Measurements from ENCODE around the gene WWC2. TPM values are rescaled to one million over a fixed set of nuclear protein-coding genes. Genes with fewer than 3 reads are reported as not detected.

Gene WWC2
- total RNA-seq, 1 experiment from 2014 or later: 39.1 TPM

DNA sequence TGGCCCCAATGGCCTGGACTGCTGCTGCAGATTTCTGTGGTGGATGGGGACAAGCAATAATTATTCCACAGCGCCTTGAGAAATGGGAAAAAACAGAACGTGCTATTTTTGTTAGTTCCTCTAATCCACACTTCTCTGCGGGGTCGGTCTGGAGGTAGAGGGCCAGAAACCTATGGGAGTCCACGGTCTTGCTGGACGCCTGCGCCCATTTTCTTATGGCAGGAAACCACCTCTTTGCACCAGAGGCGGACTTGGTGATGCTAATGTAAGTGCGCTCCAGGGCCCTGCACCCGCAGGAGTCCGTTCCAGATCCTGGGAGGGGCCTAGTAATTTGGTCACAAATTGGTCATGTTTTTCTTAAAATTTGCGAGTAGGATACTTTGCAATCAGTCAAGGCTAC lies 249.1 kb downstream of the WWC2 start:
- ATAC-seq (no peak), DNase-seq (ENCODE audit: low read depth, low spot score) (no peak)
- H4K20me1 ChIP-seq (ENCODE audit: insufficient read depth): no peaks in the 10 kb centered on the region
- no peaks in the 10 kb centered on the region for H3K79me2 ChIP-seq (ENCODE audit: insufficient read depth, low read length)
- ChIA-PET RAD21 (ENCODE audit: low non-redundant PET in 1 of 2, low total read pairs in 2 of 2, uncharacterized antibody in 2 of 2, unreplicated experiment in 2 of 2) (no interaction called here), CTCF (no interaction called here), POLR2A (no interaction called here)
- H3K27me3 ChIP-seq (ENCODE audit: insufficient read depth, low read length): no peaks in the 10 kb centered on the region
- H3K4me2 ChIP-seq (ENCODE audit: low read length): no peak overlapping the region
- no peak overlapping the region for H3K9ac ChIP-seq (ENCODE audit: low read length)
- H3K4me3 ChIP-seq (replicated peaks in 1 of 2; ENCODE audit: low read depth in 1 of 2, low read length in 2 of 2): no peak overlapping the region
- TF ChIP-seq CEBPB (IDR thresholded peaks at IDR 0.05; ENCODE audit: low read depth) (no peak), TCF7L2 (IDR thresholded peaks at IDR 0.05; ENCODE audit: borderline replicate concordance, extremely low read depth, insufficient read depth, insufficient read length) (no peak), JUND (IDR thresholded peaks at IDR 0.05) (no peak), POLR2A (IDR thresholded peaks at IDR 0.05; ENCODE audit: borderline replicate concordance, extremely low read depth, insufficient read depth, insufficient read length) (no peak), ZNF274 (IDR thresholded peaks at IDR 0.05; ENCODE audit: low read depth, low read length) (no peak), SRF (IDR thresholded peaks at IDR 0.05; ENCODE audit: low read depth) (no peak), SIN3A (IDR thresholded peaks at IDR 0.05; ENCODE audit: low read depth) (no peak), YY1 (IDR thresholded peaks at IDR 0.05; ENCODE audit: extremely low read depth, insufficient replicate concordance, low read depth, low read length) (no peak), CBX3 (IDR thresholded peaks at IDR 0.05; ENCODE audit: low read depth) (no peak), ELF1 (IDR thresholded peaks at IDR 0.05; ENCODE audit: borderline replicate concordance, low read depth) (no peak), FOSL1 (IDR thresholded peaks at IDR 0.05; ENCODE audit: low read depth) (no peak), ZFX (IDR thresholded peaks at IDR 0.05) (no peak), RAD21 (IDR thresholded peaks at IDR 0.05; ENCODE audit: low read depth) (no peak), EZH2 (IDR thresholded peaks at IDR 0.05) (no peak), EZH2phosphoT487 (IDR thresholded peaks at IDR 0.05; ENCODE audit: borderline replicate concordance) (no peak)
- TF ChIP-seq, protein P1, sequence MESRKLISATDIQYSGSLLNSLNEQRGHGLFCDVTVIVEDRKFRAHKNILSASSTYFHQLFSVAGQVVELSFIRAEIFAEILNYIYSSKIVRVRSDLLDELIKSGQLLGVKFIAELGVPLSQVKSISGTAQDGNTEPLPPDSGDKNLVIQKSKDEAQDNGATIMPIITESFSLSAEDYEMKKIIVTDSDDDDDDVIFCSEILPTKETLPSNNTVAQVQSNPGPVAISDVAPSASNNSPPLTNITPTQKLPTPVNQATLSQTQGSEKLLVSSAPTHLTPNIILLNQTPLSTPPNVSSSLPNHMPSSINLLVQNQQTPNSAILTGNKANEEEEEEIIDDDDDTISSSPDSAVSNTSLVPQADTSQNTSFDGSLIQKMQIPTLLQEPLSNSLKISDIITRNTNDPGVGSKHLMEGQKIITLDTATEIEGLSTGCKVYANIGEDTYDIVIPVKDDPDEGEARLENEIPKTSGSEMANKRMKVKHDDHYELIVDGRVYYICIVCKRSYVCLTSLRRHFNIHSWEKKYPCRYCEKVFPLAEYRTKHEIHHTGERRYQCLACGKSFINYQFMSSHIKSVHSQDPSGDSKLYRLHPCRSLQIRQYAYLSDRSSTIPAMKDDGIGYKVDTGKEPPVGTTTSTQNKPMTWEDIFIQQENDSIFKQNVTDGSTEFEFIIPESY (IDR thresholded peaks at IDR 0.05; ENCODE audit: extremely low read depth, insufficient replicate concordance, low read length): no peak
- TF ChIP-seq, protein P2, sequence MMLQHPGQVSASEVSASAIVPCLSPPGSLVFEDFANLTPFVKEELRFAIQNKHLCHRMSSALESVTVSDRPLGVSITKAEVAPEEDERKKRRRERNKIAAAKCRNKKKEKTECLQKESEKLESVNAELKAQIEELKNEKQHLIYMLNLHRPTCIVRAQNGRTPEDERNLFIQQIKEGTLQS (IDR thresholded peaks at IDR 0.05): no peak
- TF ChIP-seq, protein P3, sequence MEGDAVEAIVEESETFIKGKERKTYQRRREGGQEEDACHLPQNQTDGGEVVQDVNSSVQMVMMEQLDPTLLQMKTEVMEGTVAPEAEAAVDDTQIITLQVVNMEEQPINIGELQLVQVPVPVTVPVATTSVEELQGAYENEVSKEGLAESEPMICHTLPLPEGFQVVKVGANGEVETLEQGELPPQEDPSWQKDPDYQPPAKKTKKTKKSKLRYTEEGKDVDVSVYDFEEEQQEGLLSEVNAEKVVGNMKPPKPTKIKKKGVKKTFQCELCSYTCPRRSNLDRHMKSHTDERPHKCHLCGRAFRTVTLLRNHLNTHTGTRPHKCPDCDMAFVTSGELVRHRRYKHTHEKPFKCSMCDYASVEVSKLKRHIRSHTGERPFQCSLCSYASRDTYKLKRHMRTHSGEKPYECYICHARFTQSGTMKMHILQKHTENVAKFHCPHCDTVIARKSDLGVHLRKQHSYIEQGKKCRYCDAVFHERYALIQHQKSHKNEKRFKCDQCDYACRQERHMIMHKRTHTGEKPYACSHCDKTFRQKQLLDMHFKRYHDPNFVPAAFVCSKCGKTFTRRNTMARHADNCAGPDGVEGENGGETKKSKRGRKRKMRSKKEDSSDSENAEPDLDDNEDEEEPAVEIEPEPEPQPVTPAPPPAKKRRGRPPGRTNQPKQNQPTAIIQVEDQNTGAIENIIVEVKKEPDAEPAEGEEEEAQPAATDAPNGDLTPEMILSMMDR (IDR thresholded peaks at IDR 0.05 in 2 of 3, conservative IDR thresholded peaks at IDR 0.05 in 1 of 3; ENCODE audit: borderline replicate concordance in 1 of 3, insufficient read depth in 1 of 3, low read depth in 2 of 3, low read length in 2 of 3): no peak
- TF ChIP-seq, protein P4, sequence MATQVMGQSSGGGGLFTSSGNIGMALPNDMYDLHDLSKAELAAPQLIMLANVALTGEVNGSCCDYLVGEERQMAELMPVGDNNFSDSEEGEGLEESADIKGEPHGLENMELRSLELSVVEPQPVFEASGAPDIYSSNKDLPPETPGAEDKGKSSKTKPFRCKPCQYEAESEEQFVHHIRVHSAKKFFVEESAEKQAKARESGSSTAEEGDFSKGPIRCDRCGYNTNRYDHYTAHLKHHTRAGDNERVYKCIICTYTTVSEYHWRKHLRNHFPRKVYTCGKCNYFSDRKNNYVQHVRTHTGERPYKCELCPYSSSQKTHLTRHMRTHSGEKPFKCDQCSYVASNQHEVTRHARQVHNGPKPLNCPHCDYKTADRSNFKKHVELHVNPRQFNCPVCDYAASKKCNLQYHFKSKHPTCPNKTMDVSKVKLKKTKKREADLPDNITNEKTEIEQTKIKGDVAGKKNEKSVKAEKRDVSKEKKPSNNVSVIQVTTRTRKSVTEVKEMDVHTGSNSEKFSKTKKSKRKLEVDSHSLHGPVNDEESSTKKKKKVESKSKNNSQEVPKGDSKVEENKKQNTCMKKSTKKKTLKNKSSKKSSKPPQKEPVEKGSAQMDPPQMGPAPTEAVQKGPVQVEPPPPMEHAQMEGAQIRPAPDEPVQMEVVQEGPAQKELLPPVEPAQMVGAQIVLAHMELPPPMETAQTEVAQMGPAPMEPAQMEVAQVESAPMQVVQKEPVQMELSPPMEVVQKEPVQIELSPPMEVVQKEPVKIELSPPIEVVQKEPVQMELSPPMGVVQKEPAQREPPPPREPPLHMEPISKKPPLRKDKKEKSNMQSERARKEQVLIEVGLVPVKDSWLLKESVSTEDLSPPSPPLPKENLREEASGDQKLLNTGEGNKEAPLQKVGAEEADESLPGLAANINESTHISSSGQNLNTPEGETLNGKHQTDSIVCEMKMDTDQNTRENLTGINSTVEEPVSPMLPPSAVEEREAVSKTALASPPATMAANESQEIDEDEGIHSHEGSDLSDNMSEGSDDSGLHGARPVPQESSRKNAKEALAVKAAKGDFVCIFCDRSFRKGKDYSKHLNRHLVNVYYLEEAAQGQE (IDR thresholded peaks at IDR 0.05; ENCODE audit: low read depth): no peak
- no peak overlapping the region for H3K27ac ChIP-seq (ENCODE audit: low read depth, low read length)
- no peak overlapping the region for H2AFZ ChIP-seq (ENCODE audit: low read depth, low read length, poor library complexity, severe bottlenecking)
- H3K4me1 ChIP-seq (ENCODE audit: control insufficient read depth in 1 of 2, insufficient read depth in 2 of 2, low read length in 2 of 2): peaks cover 0 to 12% of the 10 kb centered on the region in 2 experiments; a peak in 1 of 4 replicates
- intact Hi-C loops (cut with micrococcal nuclease): no loop called here
- no peaks in the 10 kb centered on the region for H3K9me3 ChIP-seq (ENCODE audit: control insufficient read depth in 1 of 2, insufficient read depth in 1 of 2, low read depth in 1 of 2, low read length in 2 of 2)
- H3K36me3 ChIP-seq (ENCODE audit: control insufficient read depth in 1 of 2, insufficient read depth in 2 of 2, low read length in 2 of 2): no peaks in the 10 kb centered on the region
- H3K9me2 ChIP-seq (ENCODE audit: insufficient read depth): no peaks in the 10 kb centered on the region
- no TSS peak for BruUV-seq (replicated peaks)
